GM21737 (cell line): Measurements from ENCODE around the gene ALG6.
"Not testable (repeated sequence)": the region's sequence is repeated elsewhere in the genome, so short reads cannot be mapped to it uniquely, and the experiment has no call there.

ENCODE experiments used
- ATAC-seq: cut with Tn5 transposase; IDR thresholded peaks from one replicate; pipeline ENCODE4 v1.9.1; 2021; ENCODE audit warnings: mild to moderate bottlenecking, moderate library complexity; ENCODE audit not compliant: unreplicated experiment

ALG6 gene

GRCh38 chr1:63411066-63411465 is 43.6 kb downstream of the ALG6 start:
- ATAC-seq: no peak

- ATAC-seq: no peak
These were observed 46.0 kb downstream of the ALG6 start for GRCh38 chr1:63413394-63413793.

GRCh38 chr1:63414691-63415365 is 47.4 kb downstream of the ALG6 start:
- ATAC-seq: no peak

- ATAC-seq: no peak
These were observed 50.7 kb downstream of the ALG6 start for GRCh38 chr1:63418101-63418500.

- not testable (repeated sequence) for ATAC-seq
These were observed 53.3 kb downstream of the ALG6 start for GRCh38 chr1:63420746-63421145.

GRCh38 chr1:63423649-63424048 is 56.2 kb downstream of the ALG6 start:
- ATAC-seq: no peak

GRCh38 chr1:63428815-63429214 is 61.4 kb downstream of the ALG6 start:
- no peak for ATAC-seq

- ATAC-seq: no peak
These were observed 61.9 kb downstream of the ALG6 start for GRCh38 chr1:63429281-63429680.

- ATAC-seq: no peak
These were observed 67.7 kb downstream of the ALG6 start for GRCh38 chr1:63435161-63435560.

GRCh38 chr1:63442141-63442475 is 74.7 kb downstream of the ALG6 start:
- no peak for ATAC-seq

GRCh38 chr1:63448731-63449246 is 81.4 kb downstream of the ALG6 start:
- ATAC-seq: no peak

GRCh38 chr1:63450416-63450815 is 83.0 kb downstream of the ALG6 start:
- no peak for ATAC-seq

- ATAC-seq: no peak
These were observed 85.8 kb downstream of the ALG6 start for GRCh38 chr1:63453232-63453631.

GRCh38 chr1:63454269-63454668 is 86.8 kb downstream of the ALG6 start:
- ATAC-seq: no peak

GRCh38 chr1:63458750-63459149 is 91.3 kb downstream of the ALG6 start:
- ATAC-seq: no peak

GRCh38 chr1:63461661-63462230 is 94.3 kb downstream of the ALG6 start:
- ATAC-seq: no peak

GRCh38 chr1:63463248-63463647 is 95.8 kb downstream of the ALG6 start:
- no peak for ATAC-seq

- no peak for ATAC-seq
These were observed 98.8 kb downstream of the ALG6 start for GRCh38 chr1:63466181-63466580.

GRCh38 chr1:63466759-63467158 is 99.3 kb downstream of the ALG6 start:
- ATAC-seq: no peak

GRCh38 chr1:63468683-63469082 is 101.3 kb downstream of the ALG6 start:
- not testable (repeated sequence) for ATAC-seq

- ATAC-seq: no peak
These were observed 108.3 kb downstream of the ALG6 start for GRCh38 chr1:63475761-63476160.

GRCh38 chr1:63480057-63480456 is 112.6 kb downstream of the ALG6 start:
- no peak for ATAC-seq

GRCh38 chr1:63486629-63487028 is 119.2 kb downstream of the ALG6 start:
- ATAC-seq: no peak
